ENCODE measurements around the gene SIK3.

Gene SIK3

GRCh38 chr11:117074119-117074518 lies 24.1 kb downstream of the SIK3 start:
- peaks cover 70% of the 10 kb centered on the region for H3K4me1 Mint-ChIP-seq (ENCODE audit: low read depth)
- H3K36me3 Mint-ChIP-seq (ENCODE audit: low read depth), result peaks cover 5% of the 10 kb centered on the region
- no peak for DNase-seq
- no peaks in the 10 kb centered on the region for H3K9me3 Mint-ChIP-seq
- peak overlapping the region; percentile 73 for H3K27ac Mint-ChIP-seq
- no peaks in the 10 kb centered on the region for H3K27me3 Mint-ChIP-seq
- peak overlapping the region; percentile 8 for H3K4me3 Mint-ChIP-seq

GRCh38 chr11:117073539-117073938 lies 24.7 kb downstream of the SIK3 start:
- peak overlapping the region; percentile 8 for H3K4me3 Mint-ChIP-seq
- H3K36me3 Mint-ChIP-seq (ENCODE audit: low read depth), result peaks cover 5% of the 10 kb centered on the region
- peaks cover 69% of the 10 kb centered on the region for H3K4me1 Mint-ChIP-seq (ENCODE audit: low read depth)
- DNase-seq, result no peak
- H3K9me3 Mint-ChIP-seq, result no peaks in the 10 kb centered on the region
- H3K27me3 Mint-ChIP-seq, result no peaks in the 10 kb centered on the region
- H3K27ac Mint-ChIP-seq, result peak overlapping the region; percentile 73

DNA sequence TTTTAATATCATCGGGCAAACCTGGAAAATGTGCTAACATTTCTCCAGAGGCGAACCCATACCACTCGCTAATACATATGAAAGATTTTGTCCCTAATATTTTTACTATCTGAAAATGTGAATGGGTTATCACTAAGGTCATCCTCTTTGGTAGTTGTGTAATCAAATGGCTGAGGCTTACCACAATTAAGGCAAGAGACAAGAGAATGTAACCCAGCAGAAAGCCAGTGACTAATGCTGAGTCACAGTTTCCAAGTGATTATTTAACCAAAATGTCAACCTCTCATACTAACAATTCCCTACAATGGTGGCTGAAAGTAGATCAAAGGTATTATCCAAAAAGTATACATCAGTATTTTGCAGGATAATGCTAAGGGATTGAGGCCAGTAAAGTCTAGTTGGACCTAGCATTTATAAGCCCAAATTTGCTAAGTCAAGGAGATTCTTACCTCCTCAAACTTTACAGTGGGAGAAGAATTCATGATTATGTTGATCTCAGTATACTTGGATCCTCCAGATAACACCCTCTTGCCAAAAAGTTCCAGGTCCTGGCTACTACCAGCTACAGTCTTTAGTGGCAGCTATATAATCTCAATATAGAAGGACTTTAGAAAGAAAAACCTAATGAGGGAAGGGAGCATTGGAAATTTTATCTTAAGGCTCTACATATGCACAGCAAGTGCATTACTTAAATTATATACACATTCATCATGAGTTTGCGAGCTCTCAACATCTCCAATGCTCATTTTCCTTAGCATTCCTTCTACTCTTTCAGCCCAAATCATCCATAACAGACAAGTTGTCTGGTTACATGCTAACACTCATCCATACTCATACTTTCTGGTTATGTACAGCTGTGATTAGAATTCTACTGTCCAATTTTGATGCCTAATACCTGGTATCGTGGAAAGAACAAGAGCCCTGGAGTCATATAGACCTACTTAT lies 25.4 kb downstream of the SIK3 start:
- Mint-ChIP-seq H3K4me1 (ENCODE audit: low read depth) (peaks cover 72% of the 10 kb centered on the region), H3K27me3 (no peaks in the 10 kb centered on the region)
- no peak for DNase-seq

GRCh38 chr11:117071344-117071787 lies 26.9 kb downstream of the SIK3 start:
- DNase-seq, result no peak
- Mint-ChIP-seq H3K4me1 (ENCODE audit: low read depth) (peaks cover 74% of the 10 kb centered on the region), H3K4me3 (no peak overlapping the region), H3K9me3 (no peaks in the 10 kb centered on the region), H3K36me3 (ENCODE audit: low read depth) (peaks cover 17% of the 10 kb centered on the region), H3K27ac (no peak overlapping the region), H3K27me3 (no peaks in the 10 kb centered on the region)

More for the DNA sequence above, 25.4 kb downstream of the SIK3 start:
- Mint-ChIP-seq H3K36me3 (ENCODE audit: low read depth) (peaks cover 9% of the 10 kb centered on the region), H3K9me3 (no peaks in the 10 kb centered on the region), H3K27ac (peak overlapping the region; percentile 73), H3K4me3 (peak overlapping the region; percentile 2)

DNA sequence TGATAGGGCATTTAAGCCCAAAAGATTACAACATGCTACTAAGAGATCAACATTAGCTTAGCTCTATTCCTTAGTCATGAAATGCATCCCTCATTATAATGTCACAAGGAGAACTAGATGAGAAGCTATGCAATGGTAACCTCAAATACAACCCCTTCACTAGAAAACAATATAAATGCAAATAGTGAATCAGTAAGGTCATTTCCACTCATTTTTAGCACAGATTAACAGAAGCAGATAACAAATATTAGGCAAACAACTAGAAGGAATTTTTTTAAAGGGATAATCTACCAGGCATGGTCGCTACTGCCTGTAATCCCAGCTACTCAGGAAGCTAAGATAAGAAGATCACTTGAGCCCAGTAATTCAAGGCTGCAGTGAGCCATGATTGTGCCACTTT lies 28.2 kb downstream of the SIK3 start:
- peaks cover 71% of the 10 kb centered on the region for H3K4me1 Mint-ChIP-seq (ENCODE audit: low read depth)
- H3K4me3 Mint-ChIP-seq, result no peak overlapping the region
- H3K9me3 Mint-ChIP-seq, result no peaks in the 10 kb centered on the region
- H3K27me3 Mint-ChIP-seq, result no peaks in the 10 kb centered on the region
- no peak overlapping the region for H3K27ac Mint-ChIP-seq
- no peak for DNase-seq
- peaks cover 20% of the 10 kb centered on the region for H3K36me3 Mint-ChIP-seq (ENCODE audit: low read depth)

GRCh38 chr11:117068303-117068860 lies 29.8 kb downstream of the SIK3 start:
- no peaks in the 10 kb centered on the region for H3K9me3 Mint-ChIP-seq
- H3K27ac Mint-ChIP-seq, result no peak overlapping the region
- peaks cover 20% of the 10 kb centered on the region for H3K36me3 Mint-ChIP-seq (ENCODE audit: low read depth)
- no peaks in the 10 kb centered on the region for H3K27me3 Mint-ChIP-seq
- no peak overlapping the region for H3K4me3 Mint-ChIP-seq
- no peak for DNase-seq
- peaks cover 76% of the 10 kb centered on the region for H3K4me1 Mint-ChIP-seq (ENCODE audit: low read depth)

DNA sequence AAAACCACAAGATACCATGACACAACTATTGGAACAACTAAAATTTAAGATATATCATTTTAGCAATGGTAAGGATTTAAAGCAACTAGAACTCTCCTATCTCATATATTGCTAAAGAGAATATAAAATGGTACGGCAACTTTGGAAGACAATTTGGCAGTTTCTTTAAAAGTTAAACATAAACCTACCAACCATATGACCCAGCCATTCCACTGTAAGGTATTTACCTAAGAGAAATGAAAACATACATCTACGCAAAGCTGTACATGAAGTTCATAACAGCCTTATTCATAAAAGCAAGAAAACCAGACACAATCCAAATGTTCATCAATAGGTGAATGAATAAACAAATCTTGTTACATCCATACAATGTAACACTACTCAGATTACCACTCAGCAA lies 31.3 kb downstream of the SIK3 start:
- H3K27ac Mint-ChIP-seq, result peak overlapping the region; percentile 28
- no peaks in the 10 kb centered on the region for H3K27me3 Mint-ChIP-seq
- H3K36me3 Mint-ChIP-seq (ENCODE audit: low read depth), result peaks cover 20% of the 10 kb centered on the region
- peaks cover 74% of the 10 kb centered on the region for H3K4me1 Mint-ChIP-seq (ENCODE audit: low read depth)
- H3K9me3 Mint-ChIP-seq, result no peaks in the 10 kb centered on the region
- no peak overlapping the region for H3K4me3 Mint-ChIP-seq
- DNase-seq, result no peak

GRCh38 chr11:117064275-117064674 lies 34.0 kb downstream of the SIK3 start:
- H3K27ac Mint-ChIP-seq, result peak overlapping the region; percentile 94
- peaks cover 78% of the 10 kb centered on the region for H3K4me1 Mint-ChIP-seq (ENCODE audit: low read depth)
- DNase-seq, result no peak
- no peaks in the 10 kb centered on the region for H3K9me3 Mint-ChIP-seq
- peaks cover 15% of the 10 kb centered on the region for H3K36me3 Mint-ChIP-seq (ENCODE audit: low read depth)
- no peaks in the 10 kb centered on the region for H3K27me3 Mint-ChIP-seq
- peak overlapping the region; percentile 67 for H3K4me3 Mint-ChIP-seq

GRCh38 chr11:117062498-117062897 lies 35.7 kb downstream of the SIK3 start:
- Mint-ChIP-seq H3K36me3 (ENCODE audit: low read depth) (peaks cover 16% of the 10 kb centered on the region), H3K9me3 (no peaks in the 10 kb centered on the region), H3K27me3 (no peaks in the 10 kb centered on the region), H3K27ac (peak overlapping the region; percentile 94), H3K4me3 (peak overlapping the region; percentile 67), H3K4me1 (ENCODE audit: low read depth) (peaks cover 78% of the 10 kb centered on the region)
- no peak for DNase-seq

- H3K27me3 Mint-ChIP-seq, result no peaks in the 10 kb centered on the region
- H3K36me3 Mint-ChIP-seq (ENCODE audit: low read depth), result peaks cover 7% of the 10 kb centered on the region
- no peak for DNase-seq
- no peak overlapping the region for H3K4me3 Mint-ChIP-seq
- H3K4me1 Mint-ChIP-seq (ENCODE audit: low read depth), result peaks cover 66% of the 10 kb centered on the region
- no peaks in the 10 kb centered on the region for H3K9me3 Mint-ChIP-seq
- H3K27ac Mint-ChIP-seq, result peak overlapping the region; percentile 33
These were observed 37.0 kb downstream of the SIK3 start for GRCh38 chr11:117061256-117061655.

GRCh38 chr11:117059611-117060148 lies 38.5 kb downstream of the SIK3 start:
- Mint-ChIP-seq H3K4me3 (no peak overlapping the region), H3K27ac (no peak overlapping the region), H3K4me1 (ENCODE audit: low read depth) (peaks cover 63% of the 10 kb centered on the region), H3K36me3 (ENCODE audit: low read depth) (peaks cover 9% of the 10 kb centered on the region), H3K27me3 (no peaks in the 10 kb centered on the region), H3K9me3 (no peaks in the 10 kb centered on the region)
- no peak for DNase-seq

- H3K4me1 Mint-ChIP-seq (ENCODE audit: low read depth), result peaks cover 60% of the 10 kb centered on the region
- no peak overlapping the region for H3K27ac Mint-ChIP-seq
- H3K27me3 Mint-ChIP-seq, result no peaks in the 10 kb centered on the region
- H3K4me3 Mint-ChIP-seq, result no peak overlapping the region
- peaks cover 9% of the 10 kb centered on the region for H3K36me3 Mint-ChIP-seq (ENCODE audit: low read depth)
- no peak for DNase-seq
- H3K9me3 Mint-ChIP-seq, result no peaks in the 10 kb centered on the region
These were observed 39.4 kb downstream of the SIK3 start for GRCh38 chr11:117058761-117059261.

- Mint-ChIP-seq H3K27me3 (no peaks in the 10 kb centered on the region), H3K4me3 (no peak overlapping the region), H3K36me3 (ENCODE audit: low read depth) (peaks cover 9% of the 10 kb centered on the region), H3K4me1 (ENCODE audit: low read depth) (peaks cover 51% of the 10 kb centered on the region), H3K27ac (peak overlapping the region; percentile 39), H3K9me3 (no peaks in the 10 kb centered on the region)
- no peak for DNase-seq
These were observed 40.5 kb downstream of the SIK3 start for GRCh38 chr11:117057727-117058126.

DNA sequence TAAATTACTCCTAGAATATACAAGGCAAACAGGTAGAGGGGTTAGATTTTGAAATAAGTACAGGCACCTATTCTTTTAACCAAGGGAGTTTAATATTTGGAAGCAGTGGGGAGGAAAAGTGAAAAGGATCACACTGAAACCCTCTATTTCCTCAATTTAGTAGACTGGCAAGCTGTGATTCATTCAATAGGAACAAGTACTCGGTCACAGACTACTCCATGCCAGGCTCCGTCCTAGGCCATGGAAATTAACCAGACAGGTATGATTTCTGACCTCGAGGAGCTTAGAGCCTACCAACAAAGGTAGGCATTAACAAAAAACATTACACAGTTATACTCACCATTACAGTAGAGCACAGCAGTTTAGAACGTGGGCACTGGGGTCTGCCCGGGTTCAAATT lies 40.9 kb downstream of the SIK3 start:
- H3K27ac Mint-ChIP-seq, result no peak overlapping the region
- DNase-seq, result no peak
- H3K4me1 Mint-ChIP-seq (ENCODE audit: low read depth), result peaks cover 48% of the 10 kb centered on the region
- no peak overlapping the region for H3K4me3 Mint-ChIP-seq
- H3K9me3 Mint-ChIP-seq, result no peaks in the 10 kb centered on the region
- H3K36me3 Mint-ChIP-seq (ENCODE audit: low read depth), result peaks cover 9% of the 10 kb centered on the region
- H3K27me3 Mint-ChIP-seq, result no peaks in the 10 kb centered on the region

- peaks cover 36% of the 10 kb centered on the region for H3K4me1 Mint-ChIP-seq (ENCODE audit: low read depth)
- H3K36me3 Mint-ChIP-seq (ENCODE audit: low read depth), result peaks cover 9% of the 10 kb centered on the region
- no peak for DNase-seq
- no peaks in the 10 kb centered on the region for H3K9me3 Mint-ChIP-seq
- H3K27ac Mint-ChIP-seq, result no peak overlapping the region
- no peaks in the 10 kb centered on the region for H3K27me3 Mint-ChIP-seq
- H3K4me3 Mint-ChIP-seq, result no peak overlapping the region
These were observed 42.8 kb downstream of the SIK3 start for GRCh38 chr11:117055469-117055868.
